ENCODE results near the gene HEMGN.

- no peak for TF ChIP-seq BHLHE40 (IDR thresholded peaks at IDR 0.05; ENCODE audit: borderline replicate concordance)
- TF ChIP-seq FOXK2 (IDR thresholded peaks at IDR 0.05) = no peak
- TF ChIP-seq SP1 (IDR thresholded peaks at IDR 0.05) = no peak
- TF ChIP-seq, protein P1, sequence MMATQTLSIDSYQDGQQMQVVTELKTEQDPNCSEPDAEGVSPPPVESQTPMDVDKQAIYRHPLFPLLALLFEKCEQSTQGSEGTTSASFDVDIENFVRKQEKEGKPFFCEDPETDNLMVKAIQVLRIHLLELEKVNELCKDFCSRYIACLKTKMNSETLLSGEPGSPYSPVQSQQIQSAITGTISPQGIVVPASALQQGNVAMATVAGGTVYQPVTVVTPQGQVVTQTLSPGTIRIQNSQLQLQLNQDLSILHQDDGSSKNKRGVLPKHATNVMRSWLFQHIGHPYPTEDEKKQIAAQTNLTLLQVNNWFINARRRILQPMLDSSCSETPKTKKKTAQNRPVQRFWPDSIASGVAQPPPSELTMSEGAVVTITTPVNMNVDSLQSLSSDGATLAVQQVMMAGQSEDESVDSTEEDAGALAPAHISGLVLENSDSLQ (IDR thresholded peaks at IDR 0.05) = no peak
- TF ChIP-seq LEF1 (IDR thresholded peaks at IDR 0.05; ENCODE audit: borderline replicate concordance) = no peak
- TF ChIP-seq CTBP1 (IDR thresholded peaks at IDR 0.05; ENCODE audit: borderline replicate concordance) = no peak
- no peak for TF ChIP-seq HDGF (IDR thresholded peaks at IDR 0.05; ENCODE audit: borderline replicate concordance)
- no peak for TF ChIP-seq FOXA1 (IDR thresholded peaks at IDR 0.05)
- TF ChIP-seq ELF4 (IDR thresholded peaks at IDR 0.05) = no peak
- TF ChIP-seq NFRKB (IDR thresholded peaks at IDR 0.05) = no peak
- no peak for TF ChIP-seq ZNF384 (IDR thresholded peaks at IDR 0.05)
- TF ChIP-seq FOXM1 (IDR thresholded peaks at IDR 0.05; ENCODE audit: borderline replicate concordance) = no peak
- no peak for TF ChIP-seq TARDBP (IDR thresholded peaks at IDR 0.05)
Measured at GRCh38 chr9:97910357-97910756, 27.6 kb downstream of the HEMGN start.

Data from HEK293T (cell line).